ENCODE measurements around the gene NOD1.

- TF ChIP-seq, protein P1, sequence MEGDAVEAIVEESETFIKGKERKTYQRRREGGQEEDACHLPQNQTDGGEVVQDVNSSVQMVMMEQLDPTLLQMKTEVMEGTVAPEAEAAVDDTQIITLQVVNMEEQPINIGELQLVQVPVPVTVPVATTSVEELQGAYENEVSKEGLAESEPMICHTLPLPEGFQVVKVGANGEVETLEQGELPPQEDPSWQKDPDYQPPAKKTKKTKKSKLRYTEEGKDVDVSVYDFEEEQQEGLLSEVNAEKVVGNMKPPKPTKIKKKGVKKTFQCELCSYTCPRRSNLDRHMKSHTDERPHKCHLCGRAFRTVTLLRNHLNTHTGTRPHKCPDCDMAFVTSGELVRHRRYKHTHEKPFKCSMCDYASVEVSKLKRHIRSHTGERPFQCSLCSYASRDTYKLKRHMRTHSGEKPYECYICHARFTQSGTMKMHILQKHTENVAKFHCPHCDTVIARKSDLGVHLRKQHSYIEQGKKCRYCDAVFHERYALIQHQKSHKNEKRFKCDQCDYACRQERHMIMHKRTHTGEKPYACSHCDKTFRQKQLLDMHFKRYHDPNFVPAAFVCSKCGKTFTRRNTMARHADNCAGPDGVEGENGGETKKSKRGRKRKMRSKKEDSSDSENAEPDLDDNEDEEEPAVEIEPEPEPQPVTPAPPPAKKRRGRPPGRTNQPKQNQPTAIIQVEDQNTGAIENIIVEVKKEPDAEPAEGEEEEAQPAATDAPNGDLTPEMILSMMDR (IDR thresholded peaks at IDR 0.05) = no peak
- TF ChIP-seq POLR2A (IDR thresholded peaks at IDR 0.05) = no peak
Measured at GRCh38 chr7:30405179-30405578, 73.4 kb downstream of the NOD1 start.
